Measurements from ENCODE around the gene TAGLN3.

Gene TAGLN3

DNA sequence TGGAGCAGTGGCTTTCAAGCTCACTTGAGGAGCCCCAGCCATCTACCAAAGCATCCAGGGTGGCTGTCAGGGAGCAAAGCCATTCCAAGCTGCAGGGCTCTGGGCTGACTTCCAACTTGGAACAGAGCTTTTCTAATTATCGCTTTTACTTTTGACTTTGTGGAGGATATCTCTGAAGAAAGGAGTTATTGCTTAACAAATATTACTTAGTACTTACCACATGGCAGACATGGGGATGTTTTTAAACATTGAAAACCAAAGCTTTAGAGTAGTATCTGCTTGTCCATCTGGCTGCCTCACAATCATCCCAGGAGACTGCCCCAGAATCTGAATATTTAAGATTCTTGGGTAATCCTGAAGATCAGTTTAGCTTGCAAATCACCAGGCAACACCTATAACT is 8.9 kb downstream of the TAGLN3 start:
- Histone ChIP-seq H3K9me3 (ENCODE audit: control insufficient read depth, low read length) (no peaks in the 10 kb centered on the region), H3K36me3 (ENCODE audit: control insufficient read depth, insufficient read depth, low read length) (no peaks in the 10 kb centered on the region), H3K27me3 (replicated peaks; ENCODE audit: control insufficient read depth, insufficient read depth, low read length, poor library complexity, severe bottlenecking) (no peaks in the 10 kb centered on the region), H3K27ac (ENCODE audit: insufficient read depth, low read length, poor library complexity, severe bottlenecking) (no peak overlapping the region), H3K4me1 (ENCODE audit: control insufficient read depth, insufficient read depth, low read length, poor library complexity, severe bottlenecking) (peaks cover 8% of the 10 kb centered on the region), H3K4me3 (ENCODE audit: insufficient read depth, low read depth, low read length, poor library complexity, severe bottlenecking) (no peak overlapping the region)
- DNase-seq, result no peak

DNA sequence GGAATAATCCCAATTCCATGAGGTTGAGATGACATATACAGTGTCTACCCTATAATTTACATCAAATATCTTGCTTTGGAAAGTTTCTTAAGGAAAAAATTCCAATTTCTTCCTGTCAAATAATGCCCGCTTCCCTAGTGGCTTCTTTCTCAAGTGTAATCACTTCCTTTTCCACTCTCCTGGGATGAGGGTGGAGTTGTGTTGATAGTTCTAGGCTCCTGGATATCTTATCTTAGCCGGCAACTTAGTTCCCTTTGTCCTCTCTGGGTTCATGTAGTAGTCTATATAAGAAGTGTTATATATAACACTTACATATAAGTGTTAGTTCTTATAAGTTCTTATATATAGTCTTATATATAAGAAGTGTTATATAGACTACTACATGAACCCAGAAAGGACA is 10.9 kb downstream of the TAGLN3 start:
- DNase-seq, result no peak
- Histone ChIP-seq H3K4me3 (ENCODE audit: insufficient read depth, low read depth, low read length, poor library complexity, severe bottlenecking) (no peak overlapping the region), H3K27ac (ENCODE audit: insufficient read depth, low read length, poor library complexity, severe bottlenecking) (no peak overlapping the region), H3K27me3 (replicated peaks; ENCODE audit: control insufficient read depth, insufficient read depth, low read length, poor library complexity, severe bottlenecking) (no peaks in the 10 kb centered on the region), H3K36me3 (ENCODE audit: control insufficient read depth, insufficient read depth, low read length) (no peaks in the 10 kb centered on the region), H3K9me3 (ENCODE audit: control insufficient read depth, low read length) (no peaks in the 10 kb centered on the region), H3K4me1 (ENCODE audit: control insufficient read depth, insufficient read depth, low read length, poor library complexity, severe bottlenecking) (peaks cover 6% of the 10 kb centered on the region)

DNA sequence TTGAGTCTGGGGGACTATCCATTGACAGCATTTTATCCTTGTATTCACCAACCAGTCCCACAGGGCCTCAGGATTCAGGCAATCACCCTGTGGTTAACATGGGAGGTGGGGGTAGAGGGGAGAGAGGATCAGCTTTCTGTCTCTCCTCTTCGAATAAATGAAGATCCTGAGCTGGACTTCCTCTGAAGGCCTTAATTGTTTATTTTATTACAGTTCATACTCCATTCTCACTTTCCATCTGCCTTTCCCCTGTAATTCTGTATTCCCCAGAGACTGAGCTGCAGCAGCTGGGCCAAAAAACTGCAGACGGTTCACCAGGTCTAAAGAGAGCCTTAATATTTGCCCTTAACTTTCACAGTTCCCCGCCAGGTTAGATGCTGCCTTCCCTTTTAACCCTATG is 11.9 kb downstream of the TAGLN3 start:
- Histone ChIP-seq H3K36me3 (ENCODE audit: control insufficient read depth, insufficient read depth, low read length) (no peaks in the 10 kb centered on the region), H3K4me1 (ENCODE audit: control insufficient read depth, insufficient read depth, low read length, poor library complexity, severe bottlenecking) (peaks cover 6% of the 10 kb centered on the region), H3K9me3 (ENCODE audit: control insufficient read depth, low read length) (no peaks in the 10 kb centered on the region), H3K4me3 (ENCODE audit: insufficient read depth, low read depth, low read length, poor library complexity, severe bottlenecking) (no peak overlapping the region), H3K27ac (ENCODE audit: insufficient read depth, low read length, poor library complexity, severe bottlenecking) (no peak overlapping the region), H3K27me3 (replicated peaks; ENCODE audit: control insufficient read depth, insufficient read depth, low read length, poor library complexity, severe bottlenecking) (no peaks in the 10 kb centered on the region)
- DNase-seq, result no peak

DNA sequence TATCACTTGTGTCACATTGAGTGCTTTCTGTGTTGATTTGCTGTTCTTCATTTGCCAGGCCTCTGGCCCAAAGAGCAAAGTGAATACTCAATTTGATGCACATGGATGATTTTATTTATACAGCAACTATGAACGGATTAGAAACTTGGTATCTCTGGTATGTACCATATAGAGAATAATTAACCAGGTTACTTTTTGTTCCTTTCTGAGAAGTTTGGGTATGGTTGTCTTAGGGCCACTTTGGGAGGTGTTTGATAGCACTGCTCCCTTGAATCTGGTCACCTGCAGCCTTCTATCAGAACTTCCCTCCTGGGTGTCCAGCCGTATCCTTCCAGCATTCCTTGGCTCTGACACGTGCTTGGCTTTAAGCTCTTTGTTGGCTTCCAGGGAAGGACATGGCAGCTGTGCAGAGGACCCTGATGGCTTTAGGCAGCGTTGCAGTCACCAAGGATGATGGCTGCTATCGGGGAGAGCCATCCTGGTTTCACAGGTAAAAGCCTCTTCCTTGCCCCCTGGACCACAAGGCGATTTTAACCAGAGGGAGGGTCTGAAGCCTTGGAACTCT is 12.7 kb downstream of the TAGLN3 start:
- no peak overlapping the region for H3K27ac ChIP-seq (ENCODE audit: insufficient read depth, low read length, poor library complexity, severe bottlenecking)
- H3K4me1 ChIP-seq (ENCODE audit: control insufficient read depth, insufficient read depth, low read length, poor library complexity, severe bottlenecking), result peaks cover 6% of the 10 kb centered on the region
- no peak for DNase-seq
- H3K36me3 ChIP-seq (ENCODE audit: control insufficient read depth, insufficient read depth, low read length), result no peaks in the 10 kb centered on the region
- H3K4me3 ChIP-seq (ENCODE audit: insufficient read depth, low read depth, low read length, poor library complexity, severe bottlenecking), result no peak overlapping the region
- H3K9me3 ChIP-seq (ENCODE audit: control insufficient read depth, low read length), result no peaks in the 10 kb centered on the region
- no peaks in the 10 kb centered on the region for H3K27me3 ChIP-seq (replicated peaks; ENCODE audit: control insufficient read depth, insufficient read depth, low read length, poor library complexity, severe bottlenecking)

DNA sequence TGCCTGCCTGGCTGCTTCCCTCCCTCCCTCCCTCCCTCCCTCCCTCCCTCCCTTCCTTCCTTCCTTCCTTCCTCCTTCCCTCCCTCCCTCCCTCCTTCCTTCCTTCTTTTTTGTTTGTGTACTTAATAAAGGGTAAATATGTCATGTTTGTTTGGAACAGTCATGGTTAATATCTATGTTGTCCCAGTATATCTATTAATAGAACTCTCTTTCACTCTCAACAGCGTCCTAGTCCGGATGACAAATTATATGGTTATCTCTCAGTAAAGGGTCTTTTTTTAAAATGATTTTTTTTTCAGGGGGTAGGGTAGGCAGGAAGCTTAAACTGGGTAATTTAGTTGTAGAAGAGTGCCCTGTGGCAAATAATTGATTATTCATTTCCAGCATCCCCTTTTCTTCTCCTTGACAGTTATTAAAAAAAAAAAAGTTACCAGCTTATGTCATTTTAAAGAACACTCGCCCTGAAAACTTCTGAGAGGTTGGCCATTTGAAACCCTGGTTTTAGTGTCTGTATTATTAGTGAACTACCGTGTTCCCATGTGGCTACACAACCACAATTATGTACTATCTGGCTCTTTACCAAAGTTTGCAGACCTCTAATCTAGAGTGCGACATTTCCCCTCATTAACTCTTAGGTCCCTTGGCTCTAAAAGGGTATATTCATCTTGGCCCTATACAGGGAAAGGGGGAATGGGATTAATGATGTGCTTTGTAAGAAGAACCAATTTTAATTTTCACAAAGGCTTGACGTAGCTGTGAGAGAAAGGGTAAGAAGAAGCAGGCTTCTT is 13.7 kb downstream of the TAGLN3 start:
- no peak overlapping the region for H3K4me3 ChIP-seq (ENCODE audit: insufficient read depth, low read depth, low read length, poor library complexity, severe bottlenecking)
- no peaks in the 10 kb centered on the region for H3K36me3 ChIP-seq (ENCODE audit: control insufficient read depth, insufficient read depth, low read length)
- H3K9me3 ChIP-seq (ENCODE audit: control insufficient read depth, low read length), result no peaks in the 10 kb centered on the region
- H3K27me3 ChIP-seq (replicated peaks; ENCODE audit: control insufficient read depth, insufficient read depth, low read length, poor library complexity, severe bottlenecking), result no peaks in the 10 kb centered on the region
- H3K4me1 ChIP-seq (ENCODE audit: control insufficient read depth, insufficient read depth, low read length, poor library complexity, severe bottlenecking), result peaks cover 6% of the 10 kb centered on the region
- no peak overlapping the region for H3K27ac ChIP-seq (ENCODE audit: insufficient read depth, low read length, poor library complexity, severe bottlenecking)
- no peak for DNase-seq

DNA sequence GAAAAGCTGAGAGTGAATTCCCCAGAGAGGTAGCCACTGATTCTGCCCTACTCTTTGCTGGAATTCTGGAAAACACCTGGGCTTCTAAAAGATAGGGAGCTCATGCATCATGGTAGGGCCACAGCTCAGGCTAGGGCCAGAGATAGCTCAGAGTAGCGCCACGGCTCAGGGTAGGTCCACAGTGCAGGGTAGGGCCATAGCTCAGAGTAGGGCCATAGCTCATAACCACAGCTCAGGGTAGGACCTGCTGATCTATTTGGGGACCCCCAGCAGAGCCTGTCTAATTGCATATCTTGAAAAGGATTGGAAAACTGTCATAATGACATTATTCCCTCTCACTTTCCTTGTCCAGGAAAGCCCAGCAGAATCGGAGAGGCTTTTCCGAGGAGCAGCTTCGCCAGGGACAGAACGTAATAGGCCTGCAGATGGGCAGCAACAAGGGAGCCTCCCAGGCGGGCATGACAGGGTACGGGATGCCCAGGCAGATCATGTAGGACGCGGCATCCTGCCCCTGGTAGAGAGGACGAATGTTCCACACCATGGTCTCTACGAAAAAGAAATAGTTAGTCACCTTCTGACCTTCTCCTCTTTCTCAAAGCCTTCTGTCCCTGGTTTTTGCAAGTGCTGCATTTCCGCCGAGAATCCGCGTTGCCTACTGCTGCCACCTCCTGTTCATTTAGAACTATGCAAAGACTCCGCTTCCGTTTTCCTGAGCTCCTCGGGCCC is 14.5 kb downstream of the TAGLN3 start:
- no peaks in the 10 kb centered on the region for H3K9me3 ChIP-seq (ENCODE audit: control insufficient read depth, low read length)
- peaks cover 6% of the 10 kb centered on the region for H3K4me1 ChIP-seq (ENCODE audit: control insufficient read depth, insufficient read depth, low read length, poor library complexity, severe bottlenecking)
- H3K27me3 ChIP-seq (replicated peaks; ENCODE audit: control insufficient read depth, insufficient read depth, low read length, poor library complexity, severe bottlenecking), result no peaks in the 10 kb centered on the region
- no peak overlapping the region for H3K4me3 ChIP-seq (ENCODE audit: insufficient read depth, low read depth, low read length, poor library complexity, severe bottlenecking)
- DNase-seq, result peak; percentile 6 to 36 (median 9)
- no peaks in the 10 kb centered on the region for H3K36me3 ChIP-seq (ENCODE audit: control insufficient read depth, insufficient read depth, low read length)
- no peak overlapping the region for H3K27ac ChIP-seq (ENCODE audit: insufficient read depth, low read length, poor library complexity, severe bottlenecking)

DNA sequence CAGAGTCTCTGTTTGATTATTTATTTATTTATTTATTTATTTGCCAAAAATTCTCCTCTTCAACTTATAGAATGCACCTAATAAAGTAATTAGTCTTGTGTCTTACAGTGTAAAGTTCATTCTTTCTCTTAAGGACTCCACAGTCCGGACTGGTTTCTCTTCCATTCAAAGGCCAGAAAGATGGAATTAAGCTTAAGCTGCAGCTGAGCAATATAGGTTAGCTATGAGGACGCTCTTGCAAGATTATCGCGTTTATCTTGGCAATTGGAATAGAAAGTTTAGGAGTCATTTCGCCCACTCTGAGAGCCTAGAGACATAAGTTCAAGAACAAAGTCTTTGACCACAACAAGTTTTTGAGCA is 15.0 kb downstream of the TAGLN3 start:
- no peak overlapping the region for H3K4me3 ChIP-seq (ENCODE audit: insufficient read depth, low read depth, low read length, poor library complexity, severe bottlenecking)
- DNase-seq, result no peak
- H3K36me3 ChIP-seq (ENCODE audit: control insufficient read depth, insufficient read depth, low read length), result no peaks in the 10 kb centered on the region
- no peak overlapping the region for H3K27ac ChIP-seq (ENCODE audit: insufficient read depth, low read length, poor library complexity, severe bottlenecking)
- no peaks in the 10 kb centered on the region for H3K27me3 ChIP-seq (replicated peaks; ENCODE audit: control insufficient read depth, insufficient read depth, low read length, poor library complexity, severe bottlenecking)
- no peaks in the 10 kb centered on the region for H3K9me3 ChIP-seq (ENCODE audit: control insufficient read depth, low read length)
- peaks cover 6% of the 10 kb centered on the region for H3K4me1 ChIP-seq (ENCODE audit: control insufficient read depth, insufficient read depth, low read length, poor library complexity, severe bottlenecking)

DNA sequence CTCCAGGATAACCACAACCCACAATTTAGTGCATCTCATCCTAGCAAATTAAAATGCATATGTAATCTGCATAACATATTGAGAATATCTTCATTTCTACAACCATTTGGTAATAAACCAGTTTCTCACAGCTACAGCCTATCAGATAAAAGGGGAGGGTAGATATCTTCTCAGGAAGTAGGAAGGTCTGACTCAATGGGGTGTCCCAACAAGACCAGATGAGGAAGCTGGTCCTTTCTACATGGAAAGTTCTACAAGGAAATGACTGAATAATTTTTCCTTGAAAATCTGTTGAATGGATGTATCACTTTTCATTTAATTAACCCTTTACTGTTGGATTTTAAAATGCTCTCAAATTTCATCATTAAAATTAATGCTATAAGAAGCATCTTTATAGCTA is 18.4 kb downstream of the TAGLN3 start:
- no peak for DNase-seq
- H3K27ac ChIP-seq (ENCODE audit: insufficient read depth, low read length, poor library complexity, severe bottlenecking), result no peak overlapping the region
- H3K36me3 ChIP-seq (ENCODE audit: control insufficient read depth, insufficient read depth, low read length), result no peaks in the 10 kb centered on the region
- no peaks in the 10 kb centered on the region for H3K9me3 ChIP-seq (ENCODE audit: control insufficient read depth, low read length)
- H3K4me3 ChIP-seq (ENCODE audit: insufficient read depth, low read depth, low read length, poor library complexity, severe bottlenecking), result no peak overlapping the region
- H3K27me3 ChIP-seq (replicated peaks; ENCODE audit: control insufficient read depth, insufficient read depth, low read length, poor library complexity, severe bottlenecking), result no peaks in the 10 kb centered on the region
- H3K4me1 ChIP-seq (ENCODE audit: control insufficient read depth, insufficient read depth, low read length, poor library complexity, severe bottlenecking), result peaks cover 6% of the 10 kb centered on the region

DNA sequence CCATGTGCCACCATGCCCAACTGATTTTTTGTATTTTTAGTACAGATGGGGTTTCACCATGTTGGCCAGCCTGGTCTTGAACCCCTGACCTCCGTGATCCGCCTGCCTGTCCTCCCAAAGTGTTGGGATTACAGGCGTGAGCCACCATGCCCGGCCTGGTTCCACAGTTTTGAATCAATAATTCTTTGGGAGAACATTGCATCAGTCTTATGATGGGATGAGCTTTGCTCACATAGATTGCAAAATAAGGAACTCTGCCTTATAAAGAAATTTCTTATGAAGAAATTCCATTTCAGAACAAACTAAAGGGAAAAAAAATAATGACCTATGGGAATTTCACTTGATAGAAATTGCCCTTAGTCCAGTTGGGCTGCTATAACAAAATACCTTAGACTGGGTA is 20.0 kb downstream of the TAGLN3 start:
- Histone ChIP-seq H3K9me3 (ENCODE audit: control insufficient read depth, low read length) (no peaks in the 10 kb centered on the region), H3K4me3 (ENCODE audit: insufficient read depth, low read depth, low read length, poor library complexity, severe bottlenecking) (no peak overlapping the region), H3K36me3 (ENCODE audit: control insufficient read depth, insufficient read depth, low read length) (no peaks in the 10 kb centered on the region), H3K27ac (ENCODE audit: insufficient read depth, low read length, poor library complexity, severe bottlenecking) (no peak overlapping the region), H3K4me1 (ENCODE audit: control insufficient read depth, insufficient read depth, low read length, poor library complexity, severe bottlenecking) (peaks cover under 1% of the 10 kb centered on the region), H3K27me3 (replicated peaks; ENCODE audit: control insufficient read depth, insufficient read depth, low read length, poor library complexity, severe bottlenecking) (no peaks in the 10 kb centered on the region)
- no peak for DNase-seq

DNA sequence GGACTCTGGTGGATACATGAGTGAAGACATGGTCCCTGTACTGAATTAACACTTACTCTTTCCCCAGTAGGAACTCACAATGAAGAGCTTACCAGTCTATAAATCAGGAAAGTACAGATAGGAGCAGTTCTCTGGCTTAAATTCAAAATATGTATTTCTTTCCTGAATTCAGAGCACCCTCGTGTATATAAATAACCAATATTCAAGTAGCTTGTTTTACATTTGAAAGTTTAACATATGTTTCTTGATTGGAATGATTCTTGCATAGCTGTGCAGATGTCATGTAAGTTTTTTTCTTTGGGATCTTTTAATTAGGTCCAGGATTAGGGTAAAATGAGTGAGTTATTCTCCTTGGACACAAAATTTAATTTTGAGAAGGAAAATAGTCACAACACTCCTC is 21.0 kb downstream of the TAGLN3 start:
- H3K27ac ChIP-seq (ENCODE audit: insufficient read depth, low read length, poor library complexity, severe bottlenecking), result no peak overlapping the region
- DNase-seq, result no peak

More for the DNA sequence above, 21.0 kb downstream of the TAGLN3 start:
- no peaks in the 10 kb centered on the region for H3K9me3 ChIP-seq (ENCODE audit: control insufficient read depth, low read length)
- no peaks in the 10 kb centered on the region for H3K36me3 ChIP-seq (ENCODE audit: control insufficient read depth, insufficient read depth, low read length)
- no peak overlapping the region for H3K4me3 ChIP-seq (ENCODE audit: insufficient read depth, low read depth, low read length, poor library complexity, severe bottlenecking)
- no peaks in the 10 kb centered on the region for H3K4me1 ChIP-seq (ENCODE audit: control insufficient read depth, insufficient read depth, low read length, poor library complexity, severe bottlenecking)
- no peaks in the 10 kb centered on the region for H3K27me3 ChIP-seq (replicated peaks; ENCODE audit: control insufficient read depth, insufficient read depth, low read length, poor library complexity, severe bottlenecking)

Measured in effector memory CD4-positive, alpha-beta T cell (primary cell).